22Rv1 (cell line): Measurements from ENCODE around the gene DMAC2L.

Experiments
- ZFX ChIP-seq: fragments of 450-650 bp; IDR thresholded peaks from 2 replicates; pipeline ENCODE4 v1.6.1; 2017; ENCODE audit warnings: antibody characterized with exemption, borderline replicate concordance
- TF ChIP-seq, protein P1 (sequence below): fragments of 450-650 bp; IDR thresholded peaks from 2 replicates; pipeline ENCODE4 v1.5.1; 2017; ENCODE audit warnings: mild to moderate bottlenecking

DNA sequence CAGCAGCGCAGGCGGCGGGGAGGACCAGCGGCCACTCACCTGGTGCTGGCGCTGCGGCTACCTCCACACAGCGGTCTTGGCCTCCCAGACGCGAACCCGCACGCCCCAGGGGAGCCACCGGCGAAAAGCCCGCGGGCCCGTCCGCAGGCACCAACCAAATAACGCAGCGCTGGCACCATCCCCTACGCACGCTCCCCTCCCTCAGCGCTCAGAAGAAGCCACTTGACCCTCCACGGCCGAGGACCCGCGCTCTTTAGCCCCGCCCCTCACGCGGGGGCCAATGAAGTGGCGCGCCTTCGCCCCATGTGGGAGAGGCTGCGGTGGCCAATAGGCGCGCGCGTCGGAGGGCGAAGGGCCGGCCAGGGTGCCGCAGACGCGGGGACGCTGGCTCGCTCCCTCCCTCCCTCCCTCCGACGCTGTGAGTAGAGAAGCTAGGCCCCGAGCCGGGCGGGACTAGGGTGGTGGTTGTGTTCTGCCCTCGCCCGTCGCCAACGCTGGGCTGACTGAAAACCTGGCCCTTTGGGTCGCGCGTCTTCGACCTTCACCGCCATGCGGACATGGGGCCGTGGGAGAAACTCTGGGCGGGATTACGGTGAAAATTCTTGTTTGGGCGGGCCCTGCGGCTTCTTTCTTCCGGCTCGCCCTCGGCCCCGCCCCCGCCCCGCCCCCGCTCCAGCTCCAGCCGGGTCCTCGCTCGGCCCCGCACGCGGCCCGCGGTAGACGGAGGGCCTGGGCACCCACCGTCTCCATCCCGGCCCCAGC lies at the start of gene DMAC2L, which contains the start of gene L2HGDH:
- TF ChIP-seq, protein P1, sequence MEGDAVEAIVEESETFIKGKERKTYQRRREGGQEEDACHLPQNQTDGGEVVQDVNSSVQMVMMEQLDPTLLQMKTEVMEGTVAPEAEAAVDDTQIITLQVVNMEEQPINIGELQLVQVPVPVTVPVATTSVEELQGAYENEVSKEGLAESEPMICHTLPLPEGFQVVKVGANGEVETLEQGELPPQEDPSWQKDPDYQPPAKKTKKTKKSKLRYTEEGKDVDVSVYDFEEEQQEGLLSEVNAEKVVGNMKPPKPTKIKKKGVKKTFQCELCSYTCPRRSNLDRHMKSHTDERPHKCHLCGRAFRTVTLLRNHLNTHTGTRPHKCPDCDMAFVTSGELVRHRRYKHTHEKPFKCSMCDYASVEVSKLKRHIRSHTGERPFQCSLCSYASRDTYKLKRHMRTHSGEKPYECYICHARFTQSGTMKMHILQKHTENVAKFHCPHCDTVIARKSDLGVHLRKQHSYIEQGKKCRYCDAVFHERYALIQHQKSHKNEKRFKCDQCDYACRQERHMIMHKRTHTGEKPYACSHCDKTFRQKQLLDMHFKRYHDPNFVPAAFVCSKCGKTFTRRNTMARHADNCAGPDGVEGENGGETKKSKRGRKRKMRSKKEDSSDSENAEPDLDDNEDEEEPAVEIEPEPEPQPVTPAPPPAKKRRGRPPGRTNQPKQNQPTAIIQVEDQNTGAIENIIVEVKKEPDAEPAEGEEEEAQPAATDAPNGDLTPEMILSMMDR: peak; percentile 37
- no peak for TF ChIP-seq ZFX
